HG03139 (cell line): ENCODE data around the gene ANKRD1.

Experiments used
- ATAC-seq: cut with Tn5 transposase; IDR thresholded peaks from one replicate; pipeline ENCODE4 v1.9.1; 2021; ENCODE audit not compliant: unreplicated experiment

Gene ANKRD1

GRCh38 chr10:90935581-90936275, 14.8 kb upstream of the ANKRD1 start:
- no peak for ATAC-seq

DNA sequence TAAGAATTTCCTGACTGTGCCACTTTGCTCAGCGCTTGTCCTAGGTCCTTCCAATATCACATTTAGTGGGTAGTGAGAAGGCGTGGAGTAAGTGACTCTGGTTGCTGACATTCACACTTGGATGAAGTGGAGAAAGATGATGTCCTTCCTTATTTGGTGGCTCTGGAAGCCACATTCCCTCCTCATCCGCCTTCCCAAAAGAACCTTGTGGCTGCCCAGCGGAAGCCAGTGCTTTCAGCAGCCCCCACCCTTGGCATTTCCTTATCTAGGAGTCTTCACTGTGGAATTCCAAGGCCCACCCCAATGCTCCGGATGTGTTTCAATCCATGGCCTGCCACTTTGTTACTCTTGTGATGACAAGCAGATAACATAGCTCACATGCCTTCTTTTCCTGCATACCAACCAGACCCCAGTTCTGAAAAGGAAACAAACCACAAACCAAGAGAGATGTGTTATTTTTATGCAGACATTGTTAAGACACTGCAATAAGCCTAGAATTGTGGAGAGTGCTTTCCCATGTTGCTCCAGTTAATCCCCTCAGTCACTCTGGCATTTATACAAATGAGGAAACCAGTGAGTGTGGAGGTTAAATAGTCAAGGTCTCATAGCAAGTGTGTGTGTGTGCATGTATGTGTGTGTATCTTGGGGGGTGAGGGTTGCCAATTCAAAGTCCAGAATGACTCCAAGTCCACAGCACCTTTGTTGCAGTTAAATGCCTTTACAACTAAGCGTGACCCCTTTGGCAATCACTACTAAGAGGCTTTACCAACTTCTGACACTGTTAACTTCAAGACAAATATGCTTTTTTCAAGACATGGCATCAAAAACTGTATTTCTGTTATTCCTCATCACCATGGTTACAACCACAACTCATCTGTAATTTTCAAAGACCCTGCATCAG, 10.3 kb upstream of the ANKRD1 start:
- no peak for ATAC-seq

DNA sequence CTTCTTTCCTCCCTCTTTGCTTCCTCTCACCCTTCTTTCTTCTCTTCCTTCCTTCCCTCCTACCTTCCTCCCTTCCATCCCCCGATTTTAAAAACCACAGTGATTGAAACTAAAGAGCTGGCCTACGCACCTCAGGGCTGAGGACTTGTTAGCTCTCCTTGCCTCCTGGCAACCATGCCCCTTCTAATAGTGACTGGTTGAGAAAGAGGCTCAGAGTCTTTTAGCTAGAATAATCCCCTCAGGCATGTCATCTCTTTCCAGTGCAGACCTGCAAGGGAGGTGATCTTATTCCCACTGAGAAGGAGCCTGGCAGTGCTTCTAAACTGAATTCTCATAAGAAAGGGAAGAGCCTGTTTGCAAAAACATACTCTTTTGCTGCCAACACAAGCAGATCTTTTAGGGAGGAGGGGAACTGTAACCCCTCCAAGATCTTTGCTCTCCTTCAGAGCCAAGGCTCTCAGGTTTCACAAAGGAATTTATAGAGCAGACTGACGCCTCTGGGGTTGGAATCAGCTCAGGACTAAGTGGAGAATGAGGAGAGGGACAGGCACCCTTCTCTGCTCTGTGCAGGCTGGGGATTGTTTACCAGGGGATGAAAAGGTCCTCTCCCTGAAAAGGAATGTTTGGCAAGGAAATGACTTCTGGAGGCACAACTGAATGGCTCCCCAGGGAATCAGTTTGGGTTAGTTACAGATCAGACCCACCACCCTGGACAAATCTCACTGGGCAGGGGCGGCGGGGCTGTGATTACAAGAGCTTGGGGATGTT, 9.4 kb upstream of the ANKRD1 start:
- no peak for ATAC-seq

- no peak for ATAC-seq
Measured at GRCh38 chr10:90929179-90929578, 8.3 kb upstream of the ANKRD1 start.

GRCh38 chr10:90927293-90927692, 6.4 kb upstream of the ANKRD1 start:
- ATAC-seq, result no peak

GRCh38 chr10:90925079-90926029, 4.5 kb upstream of the ANKRD1 start:
- no peak for ATAC-seq

DNA sequence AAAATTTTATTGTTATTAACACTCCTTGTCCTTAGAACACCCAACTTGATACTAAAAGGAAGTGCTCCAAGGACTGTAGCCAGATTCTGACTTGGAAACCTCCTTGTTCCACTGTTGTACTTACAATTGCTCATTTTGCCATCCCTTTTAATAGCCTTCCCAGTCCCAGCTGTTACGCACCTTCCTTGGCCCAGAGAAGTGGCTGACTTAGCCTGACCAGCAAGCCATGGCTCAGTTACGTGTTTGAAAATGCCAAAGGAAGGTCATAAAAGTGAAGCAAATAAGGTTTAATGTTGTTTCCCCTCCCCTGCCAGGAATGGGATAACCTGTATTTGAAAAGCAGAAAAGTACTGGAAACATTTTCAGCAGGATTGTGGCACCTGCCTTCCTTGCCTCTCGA, 3.7 kb upstream of the ANKRD1 start:
- no peak for ATAC-seq

DNA sequence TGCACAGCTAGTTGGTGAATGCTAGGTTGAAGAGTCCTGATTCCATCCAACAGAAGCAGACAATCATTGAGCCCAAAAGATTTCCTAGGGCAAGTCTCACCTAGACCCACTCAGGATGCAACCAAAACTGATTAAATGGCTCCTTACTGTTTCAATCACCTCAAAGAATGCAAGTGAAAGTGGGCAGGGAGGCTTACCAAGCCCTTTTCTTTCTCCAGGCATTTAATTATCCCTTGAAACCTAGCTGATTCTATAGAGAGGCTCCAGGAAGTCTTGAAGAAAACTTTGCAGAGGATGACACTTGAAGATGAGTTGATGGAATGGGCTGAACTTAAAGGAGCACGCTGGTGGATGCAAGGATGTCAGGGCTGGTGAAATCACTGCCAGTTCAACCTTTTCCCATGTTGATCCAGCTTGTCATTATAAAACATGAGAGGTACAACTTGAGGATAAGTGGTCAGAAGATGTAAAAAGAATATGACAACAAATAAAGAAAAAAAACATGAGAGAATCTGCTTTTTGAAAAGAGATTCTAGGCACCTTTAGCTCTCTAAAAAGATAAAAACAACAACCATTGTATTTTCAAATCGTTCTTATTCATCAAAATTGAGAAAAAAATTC, 2.3 kb upstream of the ANKRD1 start:
- ATAC-seq, result no peak

DNA sequence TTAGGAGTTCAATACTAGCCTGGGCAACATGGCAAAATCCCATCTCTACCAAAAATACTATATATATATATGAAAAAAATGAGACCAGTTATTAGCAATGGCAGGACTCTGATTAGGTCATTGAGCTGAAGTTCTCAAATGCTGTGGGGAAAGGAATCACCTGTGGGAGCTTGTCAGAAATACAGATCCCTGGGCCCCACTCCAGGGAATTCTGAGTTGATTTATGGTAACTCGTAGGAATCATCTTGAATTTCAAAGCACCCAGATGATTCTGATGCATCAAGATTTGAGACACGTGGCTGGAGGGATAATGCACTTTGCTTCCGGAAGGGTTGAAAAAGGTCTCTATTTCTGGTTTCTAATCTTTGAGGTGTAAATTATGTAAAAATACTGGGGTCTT, 1.0 kb upstream of the ANKRD1 start:
- ATAC-seq, result no peak

DNA sequence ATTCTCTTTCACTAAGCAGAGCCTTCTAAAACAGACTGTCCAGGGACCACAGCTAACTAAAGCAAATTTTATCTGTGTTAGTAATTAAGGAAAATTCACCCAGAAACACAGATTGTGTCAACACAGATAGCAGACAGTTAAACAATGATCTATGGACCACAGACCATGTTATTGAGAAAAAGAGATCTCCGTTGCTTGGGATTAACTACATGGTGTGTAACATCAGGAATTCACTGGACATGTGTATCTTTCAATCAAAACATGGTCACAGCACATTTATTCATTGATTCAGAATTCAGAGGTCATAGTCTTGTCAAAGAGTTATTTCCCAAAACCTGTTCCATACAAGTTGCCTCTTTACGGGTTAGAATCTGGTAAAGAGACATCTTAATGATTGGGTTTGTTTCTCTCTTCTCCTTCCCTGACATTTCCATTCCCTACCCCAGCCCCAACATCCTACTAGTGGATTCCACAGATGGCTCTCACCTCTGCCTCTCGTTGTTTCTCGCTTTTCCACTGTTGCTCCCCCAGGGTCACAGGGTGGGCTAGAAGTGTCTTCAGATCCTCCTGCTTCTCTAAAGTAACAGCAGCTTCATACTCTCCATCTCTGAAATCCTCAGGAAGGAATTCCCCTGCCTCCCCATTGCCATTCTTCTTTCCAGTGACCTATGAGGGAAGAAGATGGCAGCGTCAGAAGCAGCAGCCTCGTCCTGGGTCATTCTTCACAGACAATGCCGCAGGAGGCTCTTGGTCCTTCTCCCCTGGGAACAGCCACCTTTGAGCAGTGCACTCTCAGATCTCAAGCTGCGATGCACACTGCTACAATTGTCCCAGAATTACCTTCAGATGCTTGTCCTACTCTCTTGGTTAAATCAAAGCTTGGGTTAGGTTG, 958 bp downstream of the ANKRD1 start:
- ATAC-seq, result no peak

DNA sequence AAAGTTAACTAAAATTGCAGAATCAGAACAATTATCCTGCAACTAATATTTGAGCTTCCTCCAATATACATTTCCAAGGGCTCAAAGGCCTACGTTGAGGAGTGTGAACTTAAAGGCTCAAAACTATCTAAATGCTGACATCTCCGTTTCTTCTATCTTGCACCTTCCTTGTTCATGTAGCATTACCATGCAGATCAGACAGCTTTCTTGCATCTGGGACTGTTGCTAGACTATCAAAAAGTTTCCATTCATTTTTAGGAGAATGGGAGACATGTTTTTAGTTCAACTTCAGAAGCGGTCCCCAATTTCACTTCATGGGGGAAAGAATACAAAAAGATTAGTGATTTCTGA, 2.9 kb downstream of the ANKRD1 start:
- ATAC-seq, result no peak

- no peak for ATAC-seq
Measured at GRCh38 chr10:90917238-90917967, 3.5 kb downstream of the ANKRD1 start.

GRCh38 chr10:90916392-90917237, 4.3 kb downstream of the ANKRD1 start:
- ATAC-seq, result no peak

GRCh38 chr10:90915766-90916075, 5.2 kb downstream of the ANKRD1 start:
- no peak for ATAC-seq

- no peak for ATAC-seq
Measured at GRCh38 chr10:90914992-90915765, 5.7 kb downstream of the ANKRD1 start.

- ATAC-seq, result no peak
Measured at GRCh38 chr10:90913774-90914420, 7.0 kb downstream of the ANKRD1 start.
